Neural progenitor cell (in vitro differentiated cells): ENCODE measurements around the gene SLC41A3.

Experiments
- CTCF ChIP-seq: fragments of 200-600 bp; sonication (generic); IDR thresholded peaks from 2 replicates; pipeline ENCODE4 v1.5.1; 2017; ENCODE audit warnings: antibody characterized with exemption, mild to moderate bottlenecking
- EZH2 ChIP-seq: fragments of 200-600 bp; sonication (generic); IDR thresholded peaks from 2 replicates; pipeline ENCODE4 v1.6.1; 2017; ENCODE audit warnings: antibody characterized with exemption, mild to moderate bottlenecking, moderate library complexity
- EZH2phosphoT487 ChIP-seq: fragments of 200-600 bp; sonication (generic); IDR thresholded peaks from 2 replicates; pipeline ENCODE4 v1.6.1; 2017; ENCODE audit warnings: antibody characterized with exemption

DNA sequence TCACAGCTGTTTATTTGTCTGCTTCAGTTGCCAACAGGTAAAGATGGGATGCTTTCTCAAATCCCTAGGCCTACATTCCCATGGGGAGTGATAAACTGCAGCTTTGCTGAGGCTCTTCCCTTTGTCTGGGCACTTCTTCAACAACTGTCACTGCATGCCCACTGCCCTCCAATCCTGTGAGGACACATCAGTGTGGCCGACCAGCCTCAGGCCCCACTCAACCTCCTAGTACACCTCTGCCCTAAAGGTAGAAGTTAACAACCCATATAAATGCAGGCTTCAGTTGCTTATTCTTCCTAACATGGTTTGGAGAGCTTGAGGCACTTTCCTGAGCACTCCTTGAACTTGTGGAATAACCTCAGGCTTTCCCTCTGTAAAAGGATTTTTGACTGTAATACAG is 65.4 kb downstream of the SLC41A3 start:
- TF ChIP-seq EZH2phosphoT487 (no peak), EZH2 (no peak), CTCF (no peak)
